ENCODE data around the gene PCDH15.

PCDH15 gene

DNA sequence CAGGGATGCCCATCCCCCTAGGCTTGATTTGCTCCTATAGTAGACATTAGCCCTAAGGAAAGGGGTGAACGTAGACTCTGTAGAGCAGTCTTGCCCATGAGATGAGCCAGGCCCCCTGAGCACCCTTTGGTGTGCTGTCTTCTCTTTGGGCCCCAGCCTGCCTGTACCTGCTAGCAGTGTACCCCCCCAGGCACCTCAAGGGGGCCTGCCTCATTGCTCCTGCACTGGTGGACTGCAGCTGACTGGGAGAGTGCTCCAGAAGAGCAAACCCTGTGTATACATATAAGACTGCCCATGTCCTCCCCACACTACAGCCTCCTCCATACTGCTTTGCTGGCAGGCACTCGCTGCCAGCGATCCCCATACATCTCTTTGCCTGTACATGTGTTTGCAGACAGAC, 206.7 kb downstream of the PCDH15 start:
- no peak overlapping the region for H3K14ac ChIP-seq (ENCODE audit: low read length)
- H2BK15ac ChIP-seq (ENCODE audit: low read length): no peak overlapping the region
- H2BK120ac ChIP-seq (ENCODE audit: low read depth, low read length): no peak overlapping the region
- H3K4ac ChIP-seq (ENCODE audit: low read length): no peak overlapping the region
- peak overlapping the region; percentile 53 for H2BK5ac ChIP-seq (ENCODE audit: low read length)
- H3K9me3 ChIP-seq (replicated peaks in 1 of 2; ENCODE audit: control insufficient read depth in 2 of 2, insufficient read depth in 1 of 2, low read depth in 1 of 2, low read length in 2 of 2): peaks cover 2 to 7% of the 10 kb centered on the region in 2 donors
- no peaks in the 10 kb centered on the region for H3K4me1 ChIP-seq (ENCODE audit: control insufficient read depth in 2 of 2, insufficient read depth in 1 of 2, low read depth in 1 of 2, low read length in 2 of 2)
- H3K4me2 ChIP-seq (ENCODE audit: insufficient read depth, low read length, poor library complexity, severe bottlenecking): no peak overlapping the region
- H3K23ac ChIP-seq (ENCODE audit: low read depth, low read length, poor library complexity): no peak overlapping the region
- no peak overlapping the region for H2AK5ac ChIP-seq (ENCODE audit: low read depth, low read length)
- no peaks in the 10 kb centered on the region for H3K79me1 ChIP-seq (ENCODE audit: low read depth, low read length)
- no CpG with 5 or more reads among the region's 3 CpGs for WGBS, 2 donors (ENCODE audit: extremely low coverage in 2 of 2, insufficient read length in 2 of 2, insufficient replicate concordance in 1 of 2)
- no peak overlapping the region for H3K9ac ChIP-seq (ENCODE audit: low read depth, low read length, poor library complexity)
- no peaks in the 10 kb centered on the region for H3K36me3 ChIP-seq (replicated peaks in 1 of 2; ENCODE audit: control insufficient read depth in 2 of 2, insufficient read depth in 2 of 2, low read length in 2 of 2)
- H3K27ac ChIP-seq (replicated peaks; ENCODE audit: low read length): no peak overlapping the region
- H2BK12ac ChIP-seq (ENCODE audit: low read length): no peak overlapping the region
- no peak overlapping the region for H3K18ac ChIP-seq (ENCODE audit: low read length)
- no peak overlapping the region for H4K8ac ChIP-seq (ENCODE audit: low read depth, low read length)
- no peaks in the 10 kb centered on the region for H3K27me3 ChIP-seq (ENCODE audit: control insufficient read depth in 3 of 3, insufficient read depth in 3 of 3, low read depth in 1 of 3, low read length in 3 of 3)
- DNase-seq (ENCODE audit: low spot score): no peak
- no peak overlapping the region for H2AFZ ChIP-seq (ENCODE audit: low read length)
- H3K4me3 ChIP-seq (ENCODE audit: low read length in 2 of 2): no peak overlapping the region
- H4K91ac ChIP-seq (ENCODE audit: low read depth, low read length, poor library complexity): no peak overlapping the region

DNA sequence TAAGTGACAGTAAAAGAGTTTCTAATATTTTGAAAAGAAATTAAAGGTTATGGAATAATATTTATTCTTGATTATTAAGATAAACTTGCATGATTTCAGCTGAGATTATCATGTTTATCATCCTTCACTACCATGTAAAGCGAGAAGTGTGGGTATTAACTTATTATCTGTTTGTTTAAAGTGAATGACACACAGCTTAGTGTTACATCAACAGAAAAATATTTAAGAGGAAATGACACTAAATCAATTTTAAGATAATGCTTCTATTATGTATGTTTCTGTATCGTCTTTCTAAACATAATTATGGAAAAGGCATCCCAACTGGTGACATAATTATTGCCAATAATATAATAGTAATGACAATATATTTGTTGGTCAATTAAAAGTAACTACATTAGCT, 213.1 kb downstream of the PCDH15 start:
- H3K23ac ChIP-seq (ENCODE audit: low read depth, low read length, poor library complexity): no peak overlapping the region
- no peak overlapping the region for H2BK12ac ChIP-seq (ENCODE audit: low read length)
- no peak overlapping the region for H2BK120ac ChIP-seq (ENCODE audit: low read depth, low read length)
- no peak overlapping the region for H2AK5ac ChIP-seq (ENCODE audit: low read depth, low read length)
- no peak overlapping the region for H3K4me2 ChIP-seq (ENCODE audit: insufficient read depth, low read length, poor library complexity, severe bottlenecking)
- H2BK15ac ChIP-seq (ENCODE audit: low read length): no peak overlapping the region
- H3K14ac ChIP-seq (ENCODE audit: low read length): no peak overlapping the region
- H3K9ac ChIP-seq (ENCODE audit: low read depth, low read length, poor library complexity): no peak overlapping the region
- H3K27me3 ChIP-seq (ENCODE audit: control insufficient read depth in 3 of 3, insufficient read depth in 3 of 3, low read depth in 1 of 3, low read length in 3 of 3): no peaks in the 10 kb centered on the region
- no peak overlapping the region for H4K8ac ChIP-seq (ENCODE audit: low read depth, low read length)
- WGBS, 2 donors (ENCODE audit: extremely low coverage in 2 of 2, insufficient read length in 2 of 2, insufficient replicate concordance in 1 of 2): no CpG with 5 or more reads among the region's 2 CpGs
- H2AFZ ChIP-seq (ENCODE audit: low read length): no peak overlapping the region
- H3K4me1 ChIP-seq (ENCODE audit: control insufficient read depth in 2 of 2, insufficient read depth in 1 of 2, low read depth in 1 of 2, low read length in 2 of 2): no peaks in the 10 kb centered on the region
- no peak overlapping the region for H4K91ac ChIP-seq (ENCODE audit: low read depth, low read length, poor library complexity)
- H3K4ac ChIP-seq (ENCODE audit: low read length): no peak overlapping the region
- no peaks in the 10 kb centered on the region for H3K79me1 ChIP-seq (ENCODE audit: low read depth, low read length)
- no peak overlapping the region for H3K4me3 ChIP-seq (ENCODE audit: low read length in 2 of 2)
- no peak overlapping the region for H3K18ac ChIP-seq (ENCODE audit: low read length)
- no peaks in the 10 kb centered on the region for H3K9me3 ChIP-seq (replicated peaks in 1 of 2; ENCODE audit: control insufficient read depth in 2 of 2, insufficient read depth in 1 of 2, low read depth in 1 of 2, low read length in 2 of 2)
- H3K27ac ChIP-seq (replicated peaks; ENCODE audit: low read length): no peak overlapping the region
- no peaks in the 10 kb centered on the region for H3K36me3 ChIP-seq (replicated peaks in 1 of 2; ENCODE audit: control insufficient read depth in 2 of 2, insufficient read depth in 2 of 2, low read length in 2 of 2)
- DNase-seq (ENCODE audit: low spot score): no peak
- H2BK5ac ChIP-seq (ENCODE audit: low read length): no peak overlapping the region

DNA sequence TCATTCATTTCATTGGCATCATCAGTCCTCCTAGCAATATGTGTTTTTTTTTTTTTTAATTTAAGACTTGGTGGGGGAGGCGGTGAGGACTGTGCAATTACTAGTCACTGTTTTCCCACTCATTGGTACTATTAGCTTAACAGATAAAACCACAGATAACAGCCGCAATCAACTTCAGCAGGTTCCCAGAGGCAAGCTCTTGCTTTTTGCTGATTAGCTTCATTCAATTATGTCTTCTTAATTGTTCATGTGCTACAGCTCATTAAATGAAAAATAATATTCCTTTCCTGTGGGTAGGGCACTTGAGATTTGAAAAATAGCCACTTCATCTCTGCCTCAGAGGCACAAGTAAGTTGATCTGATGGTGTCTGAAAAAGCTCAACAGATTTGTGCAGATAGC, 215.5 kb downstream of the PCDH15 start:
- no peak overlapping the region for H3K4me3 ChIP-seq (ENCODE audit: low read length in 2 of 2)
- no peak overlapping the region for H3K23ac ChIP-seq (ENCODE audit: low read depth, low read length, poor library complexity)
- H3K27me3 ChIP-seq (ENCODE audit: control insufficient read depth in 3 of 3, insufficient read depth in 3 of 3, low read depth in 1 of 3, low read length in 3 of 3): no peaks in the 10 kb centered on the region
- no peak for DNase-seq (ENCODE audit: low spot score)
- H3K27ac ChIP-seq (replicated peaks; ENCODE audit: low read length): no peak overlapping the region
- no peak overlapping the region for H3K4me2 ChIP-seq (ENCODE audit: insufficient read depth, low read length, poor library complexity, severe bottlenecking)
- no peak overlapping the region for H2AK5ac ChIP-seq (ENCODE audit: low read depth, low read length)
- no peak overlapping the region for H2BK5ac ChIP-seq (ENCODE audit: low read length)
- H2BK15ac ChIP-seq (ENCODE audit: low read length): no peak overlapping the region
- H3K9me3 ChIP-seq (replicated peaks in 1 of 2; ENCODE audit: control insufficient read depth in 2 of 2, insufficient read depth in 1 of 2, low read depth in 1 of 2, low read length in 2 of 2): no peaks in the 10 kb centered on the region
- no peaks in the 10 kb centered on the region for H3K4me1 ChIP-seq (ENCODE audit: control insufficient read depth in 2 of 2, insufficient read depth in 1 of 2, low read depth in 1 of 2, low read length in 2 of 2)
- H3K18ac ChIP-seq (ENCODE audit: low read length): no peak overlapping the region
- H2AFZ ChIP-seq (ENCODE audit: low read length): no peak overlapping the region
- H3K14ac ChIP-seq (ENCODE audit: low read length): no peak overlapping the region
- no peaks in the 10 kb centered on the region for H3K79me1 ChIP-seq (ENCODE audit: low read depth, low read length)
- no CpG with 5 or more reads among the region's 2 CpGs for WGBS, 2 donors (ENCODE audit: extremely low coverage in 2 of 2, insufficient read length in 2 of 2, insufficient replicate concordance in 1 of 2)
- H3K9ac ChIP-seq (ENCODE audit: low read depth, low read length, poor library complexity): no peak overlapping the region
- H3K36me3 ChIP-seq (replicated peaks in 1 of 2; ENCODE audit: control insufficient read depth in 2 of 2, insufficient read depth in 2 of 2, low read length in 2 of 2): no peaks in the 10 kb centered on the region
- H2BK120ac ChIP-seq (ENCODE audit: low read depth, low read length): no peak overlapping the region
- H3K4ac ChIP-seq (ENCODE audit: low read length): no peak overlapping the region
- no peak overlapping the region for H4K8ac ChIP-seq (ENCODE audit: low read depth, low read length)
- H4K91ac ChIP-seq (ENCODE audit: low read depth, low read length, poor library complexity): no peak overlapping the region
- no peak overlapping the region for H2BK12ac ChIP-seq (ENCODE audit: low read length)

DNA sequence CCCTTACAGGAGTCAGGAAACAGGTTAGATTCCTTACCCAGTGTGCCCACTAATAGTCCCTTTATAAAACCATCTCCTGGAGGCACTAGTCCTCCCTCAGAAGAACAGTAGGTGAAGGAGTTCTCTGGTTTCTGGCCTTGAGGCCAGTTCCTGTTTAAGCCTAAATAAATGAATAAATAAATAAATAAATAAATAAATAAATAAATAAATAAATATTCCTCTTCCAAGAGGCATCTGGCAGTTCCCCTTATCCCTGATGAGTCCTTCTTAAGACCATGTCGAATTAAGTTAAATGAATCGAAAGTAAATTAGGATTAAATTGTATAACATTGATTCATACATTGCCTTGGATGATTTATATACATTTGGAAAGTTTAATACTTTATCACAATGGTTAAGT, 223.3 kb downstream of the PCDH15 start:
- no peaks in the 10 kb centered on the region for H3K36me3 ChIP-seq (replicated peaks in 1 of 2; ENCODE audit: control insufficient read depth in 2 of 2, insufficient read depth in 2 of 2, low read length in 2 of 2)
- no peaks in the 10 kb centered on the region for H3K79me1 ChIP-seq (ENCODE audit: low read depth, low read length)
- no peak overlapping the region for H2BK120ac ChIP-seq (ENCODE audit: low read depth, low read length)
- no peaks in the 10 kb centered on the region for H3K9me3 ChIP-seq (replicated peaks in 1 of 2; ENCODE audit: control insufficient read depth in 2 of 2, insufficient read depth in 1 of 2, low read depth in 1 of 2, low read length in 2 of 2)
- no peak overlapping the region for H3K9ac ChIP-seq (ENCODE audit: low read depth, low read length, poor library complexity)
- no peak overlapping the region for H3K14ac ChIP-seq (ENCODE audit: low read length)
- H3K4ac ChIP-seq (ENCODE audit: low read length): no peak overlapping the region
- H3K4me1 ChIP-seq (ENCODE audit: control insufficient read depth in 2 of 2, insufficient read depth in 1 of 2, low read depth in 1 of 2, low read length in 2 of 2): no peaks in the 10 kb centered on the region
- no peak overlapping the region for H2BK15ac ChIP-seq (ENCODE audit: low read length)
- WGBS, 2 donors (ENCODE audit: extremely low coverage in 2 of 2, insufficient read length in 2 of 2, insufficient replicate concordance in 1 of 2): no CpG with 5 or more reads among the region's 2 CpGs
- no peak overlapping the region for H3K23ac ChIP-seq (ENCODE audit: low read depth, low read length, poor library complexity)
- H2BK12ac ChIP-seq (ENCODE audit: low read length): no peak overlapping the region
- no peak overlapping the region for H4K91ac ChIP-seq (ENCODE audit: low read depth, low read length, poor library complexity)
- no peak overlapping the region for H3K27ac ChIP-seq (replicated peaks; ENCODE audit: low read length)
- no peak overlapping the region for H3K18ac ChIP-seq (ENCODE audit: low read length)
- H3K4me2 ChIP-seq (ENCODE audit: insufficient read depth, low read length, poor library complexity, severe bottlenecking): no peak overlapping the region
- H4K8ac ChIP-seq (ENCODE audit: low read depth, low read length): no peak overlapping the region
- H2AFZ ChIP-seq (ENCODE audit: low read length): no peak overlapping the region
- no peak overlapping the region for H2BK5ac ChIP-seq (ENCODE audit: low read length)
- no peaks in the 10 kb centered on the region for H3K27me3 ChIP-seq (ENCODE audit: control insufficient read depth in 3 of 3, insufficient read depth in 3 of 3, low read depth in 1 of 3, low read length in 3 of 3)
- DNase-seq (ENCODE audit: low spot score): no peak
- H2AK5ac ChIP-seq (ENCODE audit: low read depth, low read length): no peak overlapping the region
- H3K4me3 ChIP-seq (ENCODE audit: low read length in 2 of 2): no peak overlapping the region

All from neuronal stem cell (in vitro differentiated cells).